Measurements from ENCODE around the gene SLC13A4. TPM values are rescaled to one million over a fixed set of nuclear protein-coding genes. Genes with fewer than 3 reads are reported as not detected.

SLC13A4 gene
- total RNA-seq, 6 donors from 2014 or later = 0.20 to 0.30 TPM; not detected in 4

DNA sequence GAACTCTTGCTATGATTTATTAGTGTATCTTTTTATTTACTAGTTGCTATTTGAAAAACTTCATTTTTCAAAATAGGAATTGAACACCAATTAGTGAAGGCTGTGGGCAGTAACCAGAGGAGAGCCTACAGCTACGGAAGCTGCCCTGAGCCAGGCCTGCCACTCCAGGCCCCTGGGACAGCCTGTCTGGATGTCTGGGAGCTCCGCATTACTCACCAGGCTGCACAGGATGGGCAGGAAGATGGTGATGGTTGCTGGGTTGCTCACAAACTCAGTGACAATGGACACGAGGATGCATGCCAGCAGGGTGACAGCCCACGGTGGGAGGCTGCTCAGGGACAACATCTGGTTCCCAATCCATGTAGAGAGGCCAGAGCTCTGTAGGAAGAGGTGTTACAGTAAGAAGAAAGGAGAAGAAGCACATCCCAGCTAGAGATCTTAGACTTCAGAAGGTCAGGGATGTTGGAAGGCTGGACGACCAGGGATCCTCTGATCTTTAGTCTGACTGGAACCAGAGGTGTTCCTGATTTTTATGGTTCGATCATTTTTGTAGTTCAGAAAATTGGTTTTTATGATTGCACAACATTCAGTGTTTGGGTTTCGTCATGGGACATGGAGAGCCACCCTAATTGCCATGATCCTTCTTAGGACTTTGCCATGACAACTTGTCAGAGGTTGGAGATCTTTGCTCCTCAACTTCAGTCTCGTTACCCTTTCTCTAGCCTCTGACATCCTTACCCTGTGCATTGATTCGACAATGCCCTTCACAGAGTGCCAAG, 42.5 kb downstream of the SLC13A4 start:
- no peak overlapping the region for H3K4me3 ChIP-seq
- DNase-seq = no peak
- 88 to 89% methylated on average over 9 of the region's 9 CpGs for WGBS, 2 donors
- H3K4me1 ChIP-seq = peaks cover 0 to 10% (median 3%) of the 10 kb centered on the region in 4 donors
- no peaks in the 10 kb centered on the region for H3K9me3 ChIP-seq
- no peaks in the 10 kb centered on the region for H3K27me3 ChIP-seq
- no peak for ATAC-seq (ENCODE audit: low FRiP score in 2 of 2)
- TF ChIP-seq, protein P1, sequence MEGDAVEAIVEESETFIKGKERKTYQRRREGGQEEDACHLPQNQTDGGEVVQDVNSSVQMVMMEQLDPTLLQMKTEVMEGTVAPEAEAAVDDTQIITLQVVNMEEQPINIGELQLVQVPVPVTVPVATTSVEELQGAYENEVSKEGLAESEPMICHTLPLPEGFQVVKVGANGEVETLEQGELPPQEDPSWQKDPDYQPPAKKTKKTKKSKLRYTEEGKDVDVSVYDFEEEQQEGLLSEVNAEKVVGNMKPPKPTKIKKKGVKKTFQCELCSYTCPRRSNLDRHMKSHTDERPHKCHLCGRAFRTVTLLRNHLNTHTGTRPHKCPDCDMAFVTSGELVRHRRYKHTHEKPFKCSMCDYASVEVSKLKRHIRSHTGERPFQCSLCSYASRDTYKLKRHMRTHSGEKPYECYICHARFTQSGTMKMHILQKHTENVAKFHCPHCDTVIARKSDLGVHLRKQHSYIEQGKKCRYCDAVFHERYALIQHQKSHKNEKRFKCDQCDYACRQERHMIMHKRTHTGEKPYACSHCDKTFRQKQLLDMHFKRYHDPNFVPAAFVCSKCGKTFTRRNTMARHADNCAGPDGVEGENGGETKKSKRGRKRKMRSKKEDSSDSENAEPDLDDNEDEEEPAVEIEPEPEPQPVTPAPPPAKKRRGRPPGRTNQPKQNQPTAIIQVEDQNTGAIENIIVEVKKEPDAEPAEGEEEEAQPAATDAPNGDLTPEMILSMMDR (IDR thresholded peaks at IDR 0.05) = no peak
- TF ChIP-seq POLR2A (IDR thresholded peaks at IDR 0.05) (no peak), EP300 (IDR thresholded peaks at IDR 0.05) (no peak), POLR2AphosphoS5 (IDR thresholded peaks at IDR 0.05) (no peak)
- H3K36me3 ChIP-seq = peaks cover 0 to 3% (median 0%) of the 10 kb centered on the region in 4 donors
- H3K27ac ChIP-seq = no peak overlapping the region

DNA sequence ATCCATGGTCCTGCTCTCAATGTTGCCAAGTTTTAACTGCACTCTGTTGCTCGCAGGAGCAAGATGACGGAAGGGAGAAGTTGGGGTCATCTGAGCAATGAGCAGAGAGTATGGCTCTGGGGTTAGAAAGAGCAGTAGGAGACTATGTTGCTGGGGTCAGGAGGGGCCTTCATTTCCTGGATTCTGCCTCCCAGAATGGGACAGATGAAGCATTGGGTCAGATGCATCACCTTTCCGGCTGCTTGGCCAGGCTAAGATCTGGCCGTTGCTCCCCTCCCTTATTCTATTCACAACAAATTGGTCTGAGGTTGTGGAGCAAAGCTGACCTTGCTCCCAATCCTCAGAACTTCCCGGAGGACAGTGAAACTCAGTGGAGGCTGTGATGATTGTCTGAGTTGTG, 43.3 kb downstream of the SLC13A4 start:
- Histone ChIP-seq H3K9me3 (no peaks in the 10 kb centered on the region), H3K4me3 (no peak overlapping the region), H3K4me1 (peaks cover 0 to 10% (median 3%) of the 10 kb centered on the region in 4 donors), H3K36me3 (peaks cover 0 to 3% (median 0%) of the 10 kb centered on the region in 4 donors), H3K27me3 (no peaks in the 10 kb centered on the region), H3K27ac (no peak overlapping the region)
- no peak for TF ChIP-seq EP300 (IDR thresholded peaks at IDR 0.05)
- no peak for TF ChIP-seq POLR2A (IDR thresholded peaks at IDR 0.05)
- TF ChIP-seq POLR2AphosphoS5 (IDR thresholded peaks at IDR 0.05) = no peak
- TF ChIP-seq, protein P1 (IDR thresholded peaks at IDR 0.05) = no peak
- DNase-seq (no peak), ATAC-seq (ENCODE audit: low FRiP score in 2 of 2) (no peak)
- WGBS, 2 donors = 84 to 97% methylated on average over 4 to 5 of the region's 5 CpGs

DNA sequence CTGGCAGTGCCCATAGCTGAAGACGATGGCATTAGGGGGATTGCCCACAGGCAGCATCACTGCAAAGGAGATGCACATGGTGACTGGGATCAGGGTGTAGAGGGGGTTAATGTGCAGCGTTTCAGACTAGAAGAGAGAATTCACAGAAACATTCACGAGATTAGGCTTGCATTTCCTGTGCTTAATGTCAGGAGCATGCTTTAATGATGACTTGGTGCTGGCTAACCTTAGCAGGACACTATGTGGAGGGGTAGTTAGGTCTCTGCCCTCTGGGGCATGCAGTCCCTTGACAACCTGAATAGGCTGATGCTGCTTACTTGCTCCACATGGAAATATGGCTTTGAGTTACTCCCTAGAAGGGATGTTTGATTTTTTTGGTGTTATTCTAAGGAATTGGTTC, 43.9 kb downstream of the SLC13A4 start:
- Histone ChIP-seq H3K4me3 (no peak overlapping the region), H3K9me3 (no peaks in the 10 kb centered on the region), H3K36me3 (peaks cover 0 to 6% (median 1%) of the 10 kb centered on the region in 4 donors), H3K4me1 (peaks cover 0 to 10% (median 3%) of the 10 kb centered on the region in 4 donors), H3K27me3 (no peaks in the 10 kb centered on the region), H3K27ac (no peak overlapping the region)
- ATAC-seq (ENCODE audit: low FRiP score in 2 of 2) = peak in 1 of 2 donors; percentile 10
- TF ChIP-seq EP300 (IDR thresholded peaks at IDR 0.05) (no peak), POLR2A (IDR thresholded peaks at IDR 0.05) (no peak), POLR2AphosphoS5 (IDR thresholded peaks at IDR 0.05) (no peak)
- TF ChIP-seq, protein P1 (IDR thresholded peaks at IDR 0.05) = no peak
- WGBS, 2 donors = 59% methylated on average over 3 of the region's 3 CpGs
- no peak for DNase-seq

DNA sequence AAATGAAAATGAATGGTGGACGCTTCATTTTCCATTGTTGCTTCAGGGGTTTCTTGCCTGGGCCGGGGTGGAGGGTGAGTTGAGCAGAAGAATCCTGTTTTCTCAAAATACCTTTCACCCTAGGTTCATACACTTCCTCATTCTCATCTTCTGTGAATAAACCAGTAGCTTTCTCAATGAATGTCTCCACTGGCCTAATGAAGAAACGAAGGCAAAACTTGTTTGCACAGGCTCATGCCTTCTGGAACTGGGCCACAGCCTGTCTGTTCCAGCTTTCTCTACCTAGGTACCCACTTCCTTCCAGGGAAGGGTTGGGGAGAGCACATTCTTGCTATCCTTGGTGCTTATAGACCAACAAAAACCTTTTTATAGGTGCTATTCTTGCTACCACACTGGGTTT, 44.4 kb downstream of the SLC13A4 start:
- DNase-seq (no peak), ATAC-seq (ENCODE audit: low FRiP score in 2 of 2) (no peak)
- peaks cover 0 to 10% (median 4%) of the 10 kb centered on the region in 4 donors for H3K4me1 ChIP-seq
- H3K27me3 ChIP-seq = no peaks in the 10 kb centered on the region
- H3K4me3 ChIP-seq = no peak overlapping the region
- peaks cover 0 to 6% (median 1%) of the 10 kb centered on the region in 4 donors for H3K36me3 ChIP-seq
- no peak for TF ChIP-seq POLR2AphosphoS5 (IDR thresholded peaks at IDR 0.05)
- TF ChIP-seq EP300 (IDR thresholded peaks at IDR 0.05) = no peak
- TF ChIP-seq, protein P1 (IDR thresholded peaks at IDR 0.05) = no peak
- TF ChIP-seq POLR2A (IDR thresholded peaks at IDR 0.05) = no peak
- no peaks in the 10 kb centered on the region for H3K9me3 ChIP-seq
- peak overlapping the region in 1 of 4 donors; percentile 39 for H3K27ac ChIP-seq
- 83 to 92% methylated on average over 3 of the region's 3 CpGs for WGBS, 2 donors

Measured in upper lobe of left lung (tissue), 6 donors.